ENCODE results near the gene YIPF6.
A peak's percentile ranks its signal among the peaks of the same experiment; 100 is the strongest.

Gene YIPF6

GRCh38 chrX:68570598-68570997 is 71.7 kb downstream of the YIPF6 start:
- no peak for TF ChIP-seq CTCF (IDR thresholded peaks at IDR 0.05; ENCODE audit: extremely low read depth, insufficient read depth, missing control alignments)
- in situ Hi-C loops (cut with MboI; ENCODE audit: low pct_unique_long_range_greater_than_20kb, low sequenced_read_pairs, unreplicated experiment) = no loop called here
- no peak for DNase-seq (ENCODE audit: low spot score)

GRCh38 chrX:68571292-68571609 is 72.4 kb downstream of the YIPF6 start:
- in situ Hi-C loops (cut with MboI; ENCODE audit: low pct_unique_long_range_greater_than_20kb, low sequenced_read_pairs, unreplicated experiment) = no loop called here
- no peak for DNase-seq (ENCODE audit: low spot score)
- no peak for TF ChIP-seq CTCF (IDR thresholded peaks at IDR 0.05; ENCODE audit: extremely low read depth, insufficient read depth, missing control alignments)

- TF ChIP-seq CTCF (IDR thresholded peaks at IDR 0.05; ENCODE audit: extremely low read depth, insufficient read depth, missing control alignments) = no peak
These were observed 72.9 kb downstream of the YIPF6 start for GRCh38 chrX:68571610-68572311.

GRCh38 chrX:68574240-68574639 is 75.4 kb downstream of the YIPF6 start:
- no peak for TF ChIP-seq CTCF (IDR thresholded peaks at IDR 0.05; ENCODE audit: extremely low read depth, insufficient read depth, missing control alignments)
- DNase-seq (ENCODE audit: low spot score) = no peak
- in situ Hi-C loops (cut with MboI; ENCODE audit: low pct_unique_long_range_greater_than_20kb, low sequenced_read_pairs, unreplicated experiment) = no loop called here

More at GRCh38 chrX:68571610-68572311, 72.9 kb downstream of the YIPF6 start:
- peak; percentile 19 for DNase-seq (ENCODE audit: low spot score)
- in situ Hi-C loops (cut with MboI; ENCODE audit: low pct_unique_long_range_greater_than_20kb, low sequenced_read_pairs, unreplicated experiment) = no loop called here

GRCh38 chrX:68579810-68580209 is 81.0 kb downstream of the YIPF6 start:
- in situ Hi-C loops (cut with MboI; ENCODE audit: low pct_unique_long_range_greater_than_20kb, low sequenced_read_pairs, unreplicated experiment) = no loop called here
- no peak for DNase-seq (ENCODE audit: low spot score)
- TF ChIP-seq CTCF (IDR thresholded peaks at IDR 0.05; ENCODE audit: extremely low read depth, insufficient read depth, missing control alignments) = no peak

- no peak for DNase-seq (ENCODE audit: low spot score)
- no peak for TF ChIP-seq CTCF (IDR thresholded peaks at IDR 0.05; ENCODE audit: extremely low read depth, insufficient read depth, missing control alignments)
- in situ Hi-C loops (cut with MboI; ENCODE audit: low pct_unique_long_range_greater_than_20kb, low sequenced_read_pairs, unreplicated experiment) = no loop called here
These were observed 85.4 kb downstream of the YIPF6 start for GRCh38 chrX:68584221-68584620.

Measured in GM13977 (cell line).